Measurements from ENCODE around the gene EFNA3.

DNA sequence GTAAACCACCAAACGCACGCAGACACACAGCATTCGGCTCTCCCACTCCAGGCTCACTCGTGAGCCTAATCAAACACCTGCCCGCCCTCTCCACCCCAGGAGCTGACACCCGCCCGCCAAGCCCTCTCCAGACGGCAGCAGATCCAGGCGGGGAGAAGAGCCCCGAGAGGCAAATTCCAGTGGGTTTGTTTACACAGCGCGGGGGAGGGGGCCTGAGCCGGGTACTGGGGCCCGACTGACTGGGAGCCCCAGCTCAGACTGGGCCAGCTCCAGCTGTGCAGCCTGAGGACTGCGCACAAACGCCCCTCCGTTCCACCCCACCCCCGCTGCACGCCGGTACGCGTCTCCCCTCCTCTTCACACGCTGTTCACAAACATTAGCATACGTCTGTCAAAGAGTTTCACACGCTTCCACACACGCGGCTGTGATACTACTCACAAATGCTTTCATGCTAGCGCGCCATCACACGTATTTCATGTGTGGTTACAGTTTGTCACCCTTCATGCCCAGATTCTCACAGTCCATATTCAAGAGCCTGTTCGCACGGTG lies 48.0 kb downstream of the EFNA3 start:
- TF ChIP-seq, protein P1, sequence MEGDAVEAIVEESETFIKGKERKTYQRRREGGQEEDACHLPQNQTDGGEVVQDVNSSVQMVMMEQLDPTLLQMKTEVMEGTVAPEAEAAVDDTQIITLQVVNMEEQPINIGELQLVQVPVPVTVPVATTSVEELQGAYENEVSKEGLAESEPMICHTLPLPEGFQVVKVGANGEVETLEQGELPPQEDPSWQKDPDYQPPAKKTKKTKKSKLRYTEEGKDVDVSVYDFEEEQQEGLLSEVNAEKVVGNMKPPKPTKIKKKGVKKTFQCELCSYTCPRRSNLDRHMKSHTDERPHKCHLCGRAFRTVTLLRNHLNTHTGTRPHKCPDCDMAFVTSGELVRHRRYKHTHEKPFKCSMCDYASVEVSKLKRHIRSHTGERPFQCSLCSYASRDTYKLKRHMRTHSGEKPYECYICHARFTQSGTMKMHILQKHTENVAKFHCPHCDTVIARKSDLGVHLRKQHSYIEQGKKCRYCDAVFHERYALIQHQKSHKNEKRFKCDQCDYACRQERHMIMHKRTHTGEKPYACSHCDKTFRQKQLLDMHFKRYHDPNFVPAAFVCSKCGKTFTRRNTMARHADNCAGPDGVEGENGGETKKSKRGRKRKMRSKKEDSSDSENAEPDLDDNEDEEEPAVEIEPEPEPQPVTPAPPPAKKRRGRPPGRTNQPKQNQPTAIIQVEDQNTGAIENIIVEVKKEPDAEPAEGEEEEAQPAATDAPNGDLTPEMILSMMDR (IDR thresholded peaks at IDR 0.05; ENCODE audit: insufficient read depth, low read depth, low read length): no peak
- TF ChIP-seq EZH2 (IDR thresholded peaks at IDR 0.05; ENCODE audit: insufficient read depth, low read length): peak; percentile 34
